ENCODE measurements around the gene UQCC3.

- TF ChIP-seq POLR2AphosphoS5 (IDR thresholded peaks at IDR 0.05) (no peak), CTCF (IDR thresholded peaks at IDR 0.05) (no peak), POLR2A (IDR thresholded peaks at IDR 0.05) (no peak)
These were observed 19.1 kb upstream of the UQCC3 start for GRCh38 chr11:62652161-62653006.

Data from sigmoid colon (tissue), 4 donors.